HL-60 (cell line): ENCODE results near the gene GOLGA6B.
"Not testable (repeated sequence)": the region's sequence is repeated elsewhere in the genome, so short reads cannot be mapped to it uniquely, and the experiment has no call there.

Experiments used
- DNase-seq, 2 experiments: peaks; one replicate each; pipeline ENCODE4 v3.0.0-alpha.2; 2010 to 2020; ENCODE audit warnings: low read depth in 1 of 2, low spot score in 1 of 2
- H3K27ac ChIP-seq: fragments of 250-450 bp; sonication (Bioruptor Pico); replicated peaks from 2 replicates; pipeline ENCODE4 v1.5.1; 2020; ENCODE audit warnings: mild to moderate bottlenecking, moderate library complexity
- H3K27me3 ChIP-seq: fragments of 250-450 bp; sonication (Bioruptor Pico); 2 replicates; pipeline ENCODE4 v1.5.1; 2021; ENCODE audit warnings: mild to moderate bottlenecking, moderate library complexity; ENCODE audit not compliant: insufficient read depth, poor library complexity, severe bottlenecking
- H3K4me3 ChIP-seq: replicated peaks from 2 replicates; pipeline ENCODE4 v1.5.1; 2011; ENCODE audit warnings: mild to moderate bottlenecking, control low read depth, low read length; ENCODE audit not compliant: insufficient read depth
- GABPA ChIP-seq: IDR thresholded peaks from 2 replicates; pipeline ENCODE4 v1.6.1; 2012; ENCODE audit warnings: low read depth
- POLR2AphosphoS5 ChIP-seq: IDR thresholded peaks from 2 replicates; pipeline ENCODE4 v1.6.1; 2012; ENCODE audit warnings: low read depth
- SPI1 ChIP-seq: IDR thresholded peaks from 2 replicates; pipeline ENCODE4 v1.6.1; 2012; ENCODE audit warnings: low read depth, mild to moderate bottlenecking, borderline replicate concordance
- long read RNA-seq: library from polyadenylated mRNA; unstranded; transcript quantifications from one replicate; pipeline ENCODE4 v2.0.0, GENCODE V29; 2020
- TF ChIP-seq, protein P1 (sequence below): IDR thresholded peaks from one replicate; pipeline ENCODE4 v1.5.1; 2011; ENCODE audit warnings: low read length, control low read depth, inconsistent platforms; ENCODE audit not compliant: insufficient read depth
- TF ChIP-seq, protein P2 (sequence below): IDR thresholded peaks from 2 replicates; pipeline ENCODE4 v1.6.1; 2012; ENCODE audit warnings: low read depth; ENCODE audit not compliant: insufficient replicate concordance

Gene GOLGA6B, protein sequence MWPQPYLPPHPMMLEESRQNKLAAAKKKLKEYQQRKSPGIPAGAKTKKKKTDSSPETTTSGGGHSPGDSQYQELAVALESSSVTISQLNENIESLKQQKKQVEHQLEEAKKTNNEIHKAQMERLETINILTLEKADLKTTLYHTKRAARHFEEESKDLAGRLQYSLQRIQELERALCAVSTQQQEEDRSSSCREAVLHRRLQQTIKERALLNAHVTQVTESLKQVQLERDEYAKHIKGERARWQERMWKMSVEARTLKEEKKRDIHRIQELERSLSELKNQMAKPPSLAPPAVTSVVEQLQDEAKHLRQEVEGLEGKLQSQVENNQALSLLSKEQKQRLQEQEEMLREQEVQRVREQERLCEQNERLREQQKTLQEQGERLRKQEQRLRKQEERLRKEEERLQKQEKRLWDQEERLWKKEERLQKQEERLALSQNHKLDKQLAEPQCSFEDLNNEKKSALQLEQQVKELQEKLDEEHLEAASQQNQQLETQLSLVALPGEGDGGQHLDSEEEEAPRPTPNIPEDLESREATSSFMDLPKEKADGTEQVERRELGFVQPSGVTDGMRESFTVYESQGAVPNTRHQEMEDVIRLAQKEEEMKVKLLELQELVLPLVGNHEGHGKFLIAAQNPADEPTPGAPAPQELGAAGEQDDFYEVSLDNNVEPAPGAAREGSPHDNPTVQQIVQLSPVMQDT
- long read RNA-seq = 0 reads

DNA sequence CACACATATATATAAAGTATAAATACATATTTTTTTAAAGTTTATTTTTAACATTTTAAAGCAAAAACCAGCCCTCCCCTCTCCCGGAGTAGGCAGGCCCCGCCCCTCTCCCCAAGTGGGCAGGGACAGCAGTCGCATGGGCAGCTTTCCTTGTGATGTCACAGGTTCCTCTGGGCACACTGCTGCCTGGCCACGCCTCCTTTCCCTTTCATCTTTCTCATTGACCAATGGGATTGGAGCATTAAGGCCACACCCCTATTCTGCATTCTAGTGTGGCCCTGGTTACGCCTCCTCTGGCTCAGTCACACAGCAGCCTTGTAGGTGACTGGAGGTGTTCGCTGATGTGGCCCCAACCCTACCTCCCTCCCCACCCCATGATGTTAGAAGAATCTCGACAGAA is at the start of gene GOLGA6B:
Gene GOLGA6B (plus strand): TSS at position 301 of the 400 bp plus-strand sequence. CDS start 41 bp downstream, at position 342.
- H3K27ac ChIP-seq, DNase-seq: not testable (repeated sequence)

DNA sequence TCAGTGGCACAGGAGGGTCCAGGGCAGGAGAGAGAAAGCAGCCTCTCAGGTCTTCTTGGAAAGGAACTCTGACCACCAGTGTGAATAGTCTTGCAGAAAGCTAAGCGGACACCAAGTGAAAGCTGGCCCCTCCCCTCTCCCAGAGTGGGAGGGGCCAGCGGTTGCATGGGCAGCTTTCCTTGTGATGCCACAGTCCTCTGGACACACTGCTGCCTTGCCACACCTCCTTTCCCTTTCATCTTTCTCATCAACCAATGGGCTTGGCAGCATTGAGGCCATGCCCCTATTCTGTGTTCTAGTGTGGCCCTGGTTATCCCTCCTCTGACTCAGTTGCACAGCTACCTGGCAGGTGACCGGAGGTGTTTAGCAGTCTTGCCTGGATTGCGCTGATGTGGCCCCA is 49.7 kb upstream of the GOLGA6B start:
- Histone ChIP-seq H3K4me3 (no peak overlapping the region), H3K27ac (no peak overlapping the region), H3K27me3 (no peaks in the 10 kb centered on the region)
- TF ChIP-seq POLR2AphosphoS5 = no peak
- no peak for DNase-seq

More for the DNA sequence above, at the start of gene GOLGA6B:
- H3K4me3 ChIP-seq, H3K27me3 ChIP-seq: not testable (repeated sequence)

DNA sequence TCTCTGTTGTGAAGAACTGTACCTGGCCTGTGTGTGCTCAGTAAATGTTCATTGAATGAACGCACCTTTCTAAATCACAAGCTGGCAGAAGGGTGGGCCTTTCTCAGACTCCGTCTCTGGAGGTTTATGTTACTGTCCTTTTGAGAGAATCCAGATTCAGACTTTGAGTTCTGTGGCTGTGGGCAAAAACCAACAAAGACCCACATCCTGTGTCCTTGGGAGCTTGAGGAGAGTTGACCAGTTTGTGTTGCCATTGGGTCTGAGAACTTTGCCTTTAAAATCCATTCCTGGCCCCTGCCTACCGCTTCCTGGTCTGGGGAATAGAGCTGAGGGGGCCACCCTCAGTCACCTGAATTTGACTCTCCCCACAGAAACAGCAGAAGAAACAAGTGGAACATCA is 46.4 kb upstream of the GOLGA6B start:
- not testable (repeated sequence) for H3K27ac ChIP-seq, H3K4me3 ChIP-seq, H3K27me3 ChIP-seq, DNase-seq

DNA sequence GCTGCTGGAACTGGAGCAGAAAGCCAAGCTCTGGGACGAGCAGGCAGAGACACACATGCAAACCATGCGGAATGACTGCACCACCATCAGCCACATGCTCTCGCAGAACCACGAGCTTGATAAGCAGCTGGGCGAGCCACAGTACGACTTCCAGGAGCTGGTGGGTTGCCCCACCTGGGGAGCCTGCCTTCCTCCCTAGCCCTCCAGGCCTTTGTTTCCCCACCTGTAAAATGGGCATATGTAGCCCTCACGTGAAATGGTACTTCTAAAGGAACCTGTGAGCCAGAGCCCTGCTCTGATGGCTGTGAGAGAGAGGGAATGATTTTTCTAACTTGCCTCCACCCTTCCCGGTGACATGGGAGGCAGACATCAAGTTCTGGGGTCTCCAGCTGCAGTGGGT is 44.6 kb upstream of the GOLGA6B start:
- H3K27me3 ChIP-seq = no peaks in the 10 kb centered on the region
- no peak overlapping the region for H3K27ac ChIP-seq
- no peak for DNase-seq
- H3K4me3 ChIP-seq = no peak overlapping the region
- TF ChIP-seq GABPA (no peak), POLR2AphosphoS5 (no peak), SPI1 (no peak)
- TF ChIP-seq, protein P1, sequence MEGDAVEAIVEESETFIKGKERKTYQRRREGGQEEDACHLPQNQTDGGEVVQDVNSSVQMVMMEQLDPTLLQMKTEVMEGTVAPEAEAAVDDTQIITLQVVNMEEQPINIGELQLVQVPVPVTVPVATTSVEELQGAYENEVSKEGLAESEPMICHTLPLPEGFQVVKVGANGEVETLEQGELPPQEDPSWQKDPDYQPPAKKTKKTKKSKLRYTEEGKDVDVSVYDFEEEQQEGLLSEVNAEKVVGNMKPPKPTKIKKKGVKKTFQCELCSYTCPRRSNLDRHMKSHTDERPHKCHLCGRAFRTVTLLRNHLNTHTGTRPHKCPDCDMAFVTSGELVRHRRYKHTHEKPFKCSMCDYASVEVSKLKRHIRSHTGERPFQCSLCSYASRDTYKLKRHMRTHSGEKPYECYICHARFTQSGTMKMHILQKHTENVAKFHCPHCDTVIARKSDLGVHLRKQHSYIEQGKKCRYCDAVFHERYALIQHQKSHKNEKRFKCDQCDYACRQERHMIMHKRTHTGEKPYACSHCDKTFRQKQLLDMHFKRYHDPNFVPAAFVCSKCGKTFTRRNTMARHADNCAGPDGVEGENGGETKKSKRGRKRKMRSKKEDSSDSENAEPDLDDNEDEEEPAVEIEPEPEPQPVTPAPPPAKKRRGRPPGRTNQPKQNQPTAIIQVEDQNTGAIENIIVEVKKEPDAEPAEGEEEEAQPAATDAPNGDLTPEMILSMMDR = no peak
- TF ChIP-seq, protein P2, sequence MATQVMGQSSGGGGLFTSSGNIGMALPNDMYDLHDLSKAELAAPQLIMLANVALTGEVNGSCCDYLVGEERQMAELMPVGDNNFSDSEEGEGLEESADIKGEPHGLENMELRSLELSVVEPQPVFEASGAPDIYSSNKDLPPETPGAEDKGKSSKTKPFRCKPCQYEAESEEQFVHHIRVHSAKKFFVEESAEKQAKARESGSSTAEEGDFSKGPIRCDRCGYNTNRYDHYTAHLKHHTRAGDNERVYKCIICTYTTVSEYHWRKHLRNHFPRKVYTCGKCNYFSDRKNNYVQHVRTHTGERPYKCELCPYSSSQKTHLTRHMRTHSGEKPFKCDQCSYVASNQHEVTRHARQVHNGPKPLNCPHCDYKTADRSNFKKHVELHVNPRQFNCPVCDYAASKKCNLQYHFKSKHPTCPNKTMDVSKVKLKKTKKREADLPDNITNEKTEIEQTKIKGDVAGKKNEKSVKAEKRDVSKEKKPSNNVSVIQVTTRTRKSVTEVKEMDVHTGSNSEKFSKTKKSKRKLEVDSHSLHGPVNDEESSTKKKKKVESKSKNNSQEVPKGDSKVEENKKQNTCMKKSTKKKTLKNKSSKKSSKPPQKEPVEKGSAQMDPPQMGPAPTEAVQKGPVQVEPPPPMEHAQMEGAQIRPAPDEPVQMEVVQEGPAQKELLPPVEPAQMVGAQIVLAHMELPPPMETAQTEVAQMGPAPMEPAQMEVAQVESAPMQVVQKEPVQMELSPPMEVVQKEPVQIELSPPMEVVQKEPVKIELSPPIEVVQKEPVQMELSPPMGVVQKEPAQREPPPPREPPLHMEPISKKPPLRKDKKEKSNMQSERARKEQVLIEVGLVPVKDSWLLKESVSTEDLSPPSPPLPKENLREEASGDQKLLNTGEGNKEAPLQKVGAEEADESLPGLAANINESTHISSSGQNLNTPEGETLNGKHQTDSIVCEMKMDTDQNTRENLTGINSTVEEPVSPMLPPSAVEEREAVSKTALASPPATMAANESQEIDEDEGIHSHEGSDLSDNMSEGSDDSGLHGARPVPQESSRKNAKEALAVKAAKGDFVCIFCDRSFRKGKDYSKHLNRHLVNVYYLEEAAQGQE = no peak

DNA sequence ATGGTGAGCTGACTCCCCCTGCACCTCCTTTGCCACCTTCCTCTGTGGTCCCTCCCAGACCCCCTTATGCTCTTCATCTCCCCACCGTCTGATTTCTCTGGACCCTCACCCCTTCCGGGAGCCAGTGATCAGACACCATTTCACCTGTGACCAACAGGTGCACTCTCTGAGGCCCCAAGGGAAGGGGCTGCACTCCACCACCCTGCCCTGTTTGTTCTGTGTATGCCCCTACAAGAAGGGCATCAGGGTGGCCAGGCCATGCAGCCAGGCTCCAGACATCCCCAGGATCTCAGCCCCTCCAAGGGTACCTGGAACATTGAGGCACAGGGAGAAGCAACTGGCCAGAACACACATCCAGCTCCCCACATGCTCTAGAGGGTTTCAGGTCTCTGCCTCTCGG is 42.2 kb upstream of the GOLGA6B start:
- not testable (repeated sequence) for H3K4me3 ChIP-seq, H3K27ac ChIP-seq, DNase-seq, H3K27me3 ChIP-seq

DNA sequence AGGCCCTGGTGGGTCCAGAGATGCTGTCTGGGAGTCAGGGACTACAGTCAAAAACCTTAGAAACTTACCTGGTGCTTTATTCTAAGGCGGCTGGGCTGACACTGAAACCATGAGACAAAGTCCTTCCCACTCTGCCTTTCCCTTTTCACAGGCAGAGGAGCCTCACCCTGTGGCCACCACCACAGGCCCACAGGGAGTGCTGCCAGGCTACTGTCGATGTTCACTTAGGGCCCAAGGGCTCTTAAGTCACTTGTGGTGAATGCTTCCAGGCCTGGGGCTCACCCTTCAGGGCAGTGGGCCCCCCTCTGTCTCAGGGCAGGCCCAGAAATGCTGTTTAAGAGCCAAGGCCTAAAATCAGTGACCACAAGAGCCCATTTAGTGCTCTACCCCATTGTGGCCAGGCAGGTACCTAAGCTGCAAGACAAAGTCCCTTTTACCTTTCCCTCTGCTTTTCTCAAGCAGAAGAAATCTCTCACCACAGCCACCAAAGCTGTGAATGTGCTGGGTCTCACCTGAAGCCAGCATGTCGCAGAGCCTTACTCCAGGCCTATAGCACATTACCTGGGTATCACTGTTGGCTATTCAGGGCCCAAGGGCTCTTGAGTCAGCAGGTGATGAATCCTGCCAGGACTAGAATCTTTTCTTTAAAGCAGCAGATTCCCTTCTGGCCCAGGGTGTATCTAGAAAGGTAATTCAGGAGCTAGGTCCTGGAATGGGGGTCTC is 39.5 kb upstream of the GOLGA6B start:
- H3K27ac ChIP-seq = no peak overlapping the region
- TF ChIP-seq POLR2AphosphoS5 (no peak), SPI1 (no peak), GABPA (no peak)
- TF ChIP-seq, protein P1 = no peak
- TF ChIP-seq, protein P2 = no peak
- H3K4me3 ChIP-seq = no peak overlapping the region
- no peaks in the 10 kb centered on the region for H3K27me3 ChIP-seq
- DNase-seq = no peak

DNA sequence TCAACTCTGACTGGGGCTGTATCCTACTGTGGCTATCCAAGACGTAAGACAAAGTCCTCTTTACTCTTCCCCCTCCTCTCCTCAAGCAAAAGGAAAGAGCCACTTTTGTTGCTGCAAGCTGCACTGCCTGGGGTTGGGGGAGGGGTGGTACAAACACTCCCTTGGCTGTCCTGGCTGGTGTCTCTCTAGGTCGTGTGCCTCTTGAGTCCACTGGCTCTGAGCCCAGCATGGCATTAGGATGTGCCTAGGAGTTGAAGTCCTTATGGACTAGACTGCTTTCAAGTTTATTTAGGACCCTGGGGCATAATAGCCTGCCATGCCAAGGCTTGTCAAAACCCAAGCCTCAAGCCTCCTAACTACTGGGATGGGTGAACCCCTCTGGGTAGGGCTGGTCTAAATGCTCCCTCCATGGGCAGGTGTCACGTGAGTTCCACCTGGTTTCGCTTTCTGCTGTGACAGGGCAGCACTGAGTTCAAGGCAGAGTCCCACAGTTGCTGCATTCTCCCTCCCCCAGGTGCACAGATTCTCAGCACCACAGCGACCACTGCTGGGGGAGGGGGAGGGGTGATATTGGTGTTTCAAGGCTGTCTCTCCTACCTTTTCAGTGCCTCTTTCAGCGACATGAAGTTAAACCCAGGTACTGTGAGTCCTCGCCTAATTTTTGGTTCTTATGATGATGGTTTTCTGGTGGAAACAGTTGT is 38.8 kb upstream of the GOLGA6B start:
- not testable (repeated sequence) for H3K27ac ChIP-seq, DNase-seq, H3K27me3 ChIP-seq, H3K4me3 ChIP-seq
